Caco-2 (cell line): ENCODE results near the gene EXOC8. TPM values are rescaled to one million over a fixed set of nuclear protein-coding genes. Genes with fewer than 3 reads are reported as not detected.

ENCODE experiments used
- BruUV-seq: library from RNA; stranded (reverse); fragments of 400-500 nt; replicated peaks from 2 replicates; lab custom pipeline; 2021; lab: Mats Ljungman, UMichigan
- CTCF ChIA-PET: fragments of 300-600 bp; sonication (Branson Sonifier 250); formaldehyde crosslinking; loops from one replicate; lab custom pipeline; 2022; ENCODE audit warnings: antibody characterized with exemption; lab: Charles Lee
- POLR2A ChIA-PET: fragments of 300-600 bp; sonication (Branson Sonifier 250); formaldehyde crosslinking; loops from one replicate; lab custom pipeline; 2022; ENCODE audit warnings: antibody characterized with exemption; lab: Charles Lee
- DNase-seq, 2 experiments: peaks; one replicate each; pipeline versions ENCODE4 v3.0.0 to v3.0.0-alpha.2; 2020 to 2022
- H3K27me3 ChIP-seq: replicated peaks from 2 replicates; pipeline ENCODE4 v1.6.0; 2011; ENCODE audit warnings: low read length; ENCODE audit not compliant: control insufficient read depth, insufficient read depth
- H3K36me3 ChIP-seq: 2 replicates; pipeline ENCODE4 v1.5.1; 2011; ENCODE audit warnings: low read length; ENCODE audit not compliant: control insufficient read depth, insufficient read depth
- H3K4me1 ChIP-seq: fragments of 250-450 bp; sonication (Bioruptor Pico); 2 replicates; pipeline ENCODE4 v1.5.1; 2020; ENCODE audit warnings: mild to moderate bottlenecking
- H3K4me3 ChIP-seq: 2 replicates; pipeline ENCODE4 v1.5.1; 2011; ENCODE audit warnings: low read depth, mild to moderate bottlenecking, control low read depth, low read length
- H3K9me3 ChIP-seq: fragments of 250-450 bp; sonication (Bioruptor Pico); 2 replicates; pipeline ENCODE4 v1.5.1; 2020; ENCODE audit warnings: mild to moderate bottlenecking, moderate library complexity
- H3K27ac Mint-ChIP-seq: one replicate; pipeline ENCODE4 v1.8.0; 2022; ENCODE audit warnings: mixed read lengths; ENCODE audit not compliant: unreplicated experiment
- H3K27me3 Mint-ChIP-seq: one replicate; pipeline ENCODE4 v1.8.0; 2022; ENCODE audit warnings: mixed read lengths; ENCODE audit not compliant: insufficient read depth, unreplicated experiment
- H3K36me3 Mint-ChIP-seq: one replicate; pipeline ENCODE4 v1.8.0; 2022; ENCODE audit warnings: mild to moderate bottlenecking, mixed read lengths; ENCODE audit not compliant: insufficient read depth, unreplicated experiment
- H3K4me1 Mint-ChIP-seq: one replicate; pipeline ENCODE4 v1.8.0; 2022; ENCODE audit warnings: low read depth, mixed read lengths; ENCODE audit not compliant: unreplicated experiment
- H3K4me3 Mint-ChIP-seq: one replicate; pipeline ENCODE4 v1.8.0; 2022; ENCODE audit warnings: mild to moderate bottlenecking, moderate library complexity, mixed read lengths; ENCODE audit not compliant: unreplicated experiment
- H3K9me3 Mint-ChIP-seq: one replicate; pipeline ENCODE4 v1.8.0; 2022; ENCODE audit warnings: mixed read lengths; ENCODE audit not compliant: unreplicated experiment
- intact Hi-C: fragments of 100-400 bp; cut with micrococcal nuclease; formaldehyde crosslinking; loops from one replicate; pipeline ENCODE4 v1.10.0; 2022; ENCODE audit not compliant: unreplicated experiment
- total RNA-seq: library from RNA; stranded (reverse); gene quantifications from 2 replicates; pipeline ENCODE4 v1.2.3, GENCODE V29; 2022
- TF ChIP-seq, protein P1 (sequence below), 2 experiments: fragments of 200-600 bp in 1 of 2; IDR thresholded peaks; 1 replicate in 1 of 2; 2 replicates in 1 of 2; pipeline versions ENCODE4 v1.5.1 to v1.8.0; 2011 to 2022; ENCODE audit warnings: antibody characterized with exemption in 1 of 2, control low read depth in 1 of 2, inconsistent platforms in 1 of 2, low read depth in 1 of 2, low read length in 1 of 2, mild to moderate bottlenecking in 1 of 2, moderate library complexity in 1 of 2; ENCODE audit not compliant: insufficient read depth in 1 of 2, severe bottlenecking in 1 of 2, unreplicated experiment in 1 of 2

The EXOC8 gene
- total RNA-seq, 1 experiment from 2014 or later = 18.3 TPM

GRCh38 chr1:231326248-231326647, 11.4 kb downstream of the EXOC8 start:
- H3K4me3 ChIP-seq = no peak overlapping the region
- ChIA-PET POLR2A (no interaction called here), CTCF (no interaction called here)
- no peaks in the 10 kb centered on the region for H3K36me3 ChIP-seq
- Mint-ChIP-seq H3K4me3 (no peak overlapping the region), H3K27me3 (no peaks in the 10 kb centered on the region), H3K27ac (no peak overlapping the region), H3K4me1 (no peaks in the 10 kb centered on the region), H3K36me3 (no peaks in the 10 kb centered on the region), H3K9me3 (no peaks in the 10 kb centered on the region)
- TF ChIP-seq, protein P1, sequence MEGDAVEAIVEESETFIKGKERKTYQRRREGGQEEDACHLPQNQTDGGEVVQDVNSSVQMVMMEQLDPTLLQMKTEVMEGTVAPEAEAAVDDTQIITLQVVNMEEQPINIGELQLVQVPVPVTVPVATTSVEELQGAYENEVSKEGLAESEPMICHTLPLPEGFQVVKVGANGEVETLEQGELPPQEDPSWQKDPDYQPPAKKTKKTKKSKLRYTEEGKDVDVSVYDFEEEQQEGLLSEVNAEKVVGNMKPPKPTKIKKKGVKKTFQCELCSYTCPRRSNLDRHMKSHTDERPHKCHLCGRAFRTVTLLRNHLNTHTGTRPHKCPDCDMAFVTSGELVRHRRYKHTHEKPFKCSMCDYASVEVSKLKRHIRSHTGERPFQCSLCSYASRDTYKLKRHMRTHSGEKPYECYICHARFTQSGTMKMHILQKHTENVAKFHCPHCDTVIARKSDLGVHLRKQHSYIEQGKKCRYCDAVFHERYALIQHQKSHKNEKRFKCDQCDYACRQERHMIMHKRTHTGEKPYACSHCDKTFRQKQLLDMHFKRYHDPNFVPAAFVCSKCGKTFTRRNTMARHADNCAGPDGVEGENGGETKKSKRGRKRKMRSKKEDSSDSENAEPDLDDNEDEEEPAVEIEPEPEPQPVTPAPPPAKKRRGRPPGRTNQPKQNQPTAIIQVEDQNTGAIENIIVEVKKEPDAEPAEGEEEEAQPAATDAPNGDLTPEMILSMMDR (IDR thresholded peaks at IDR 0.05; ENCODE audit: insufficient read depth in 1 of 2, low read depth in 1 of 2, low read length in 1 of 2, severe bottlenecking in 1 of 2, unreplicated experiment in 1 of 2) = no peak
- H3K9me3 ChIP-seq = no peaks in the 10 kb centered on the region
- BruUV-seq = no TSS peak
- intact Hi-C loops = no loop called here
- DNase-seq = no peak
- H3K27me3 ChIP-seq = no peaks in the 10 kb centered on the region; the same call in 1 of the 2 replicates
- no peaks in the 10 kb centered on the region for H3K4me1 ChIP-seq

GRCh38 chr1:231324660-231325059, 13.0 kb downstream of the EXOC8 start:
- Histone ChIP-seq H3K9me3 (no peaks in the 10 kb centered on the region), H3K4me1 (no peaks in the 10 kb centered on the region), H3K27me3 (no peaks in the 10 kb centered on the region; the same call in 1 of the 2 replicates), H3K36me3 (no peaks in the 10 kb centered on the region), H3K4me3 (no peak overlapping the region)
- H3K4me1 Mint-ChIP-seq = no peaks in the 10 kb centered on the region
- H3K4me3 Mint-ChIP-seq = no peak overlapping the region
- no peaks in the 10 kb centered on the region for H3K36me3 Mint-ChIP-seq
- H3K27ac Mint-ChIP-seq = no peak overlapping the region
- no peak for DNase-seq
- ChIA-PET POLR2A (interaction anchor here (0.9 kb wide), 1 partner anchor 13 kb away, joined by 3 read pairs; the partner anchor contains the start of genes EXOC8 and SPRTN), CTCF (no interaction called here)
- intact Hi-C loops = no loop called here
- TF ChIP-seq, protein P1 (IDR thresholded peaks at IDR 0.05; ENCODE audit: insufficient read depth in 1 of 2, low read depth in 1 of 2, low read length in 1 of 2, severe bottlenecking in 1 of 2, unreplicated experiment in 1 of 2) = no peak
- H3K9me3 Mint-ChIP-seq = no peaks in the 10 kb centered on the region
- BruUV-seq = no TSS peak
- no peaks in the 10 kb centered on the region for H3K27me3 Mint-ChIP-seq

DNA sequence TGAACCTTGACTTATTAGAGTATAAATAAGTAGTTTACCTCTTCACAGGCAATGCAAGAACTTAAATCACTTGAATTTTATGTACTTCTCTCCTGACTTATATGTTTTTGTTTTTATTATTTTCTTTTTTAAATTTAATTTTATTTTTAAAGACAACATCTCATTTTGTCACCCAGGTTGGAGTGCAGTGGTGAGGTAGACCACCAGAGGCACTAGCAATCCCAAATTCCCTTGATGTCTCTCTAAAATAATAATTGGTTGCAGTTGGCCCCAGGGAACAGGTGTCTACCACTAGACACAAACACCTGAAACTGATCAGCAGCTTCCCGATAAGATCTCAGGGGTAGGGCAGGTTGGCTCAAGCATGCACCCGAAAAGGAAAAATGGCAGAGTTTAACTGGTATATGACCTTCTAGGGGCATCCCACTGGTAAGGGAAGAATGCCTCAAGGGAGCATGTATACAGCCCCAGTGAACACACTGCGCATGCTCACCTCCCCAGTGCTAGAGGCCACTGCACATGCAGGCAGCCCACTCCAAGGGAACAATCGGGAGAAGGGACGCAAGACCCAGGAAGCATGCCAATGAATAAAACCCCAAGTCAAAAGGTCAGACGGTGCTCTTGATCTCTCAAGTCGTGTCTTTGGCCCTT, 14.6 kb downstream of the EXOC8 start:
- ChIA-PET POLR2A (no interaction called here), CTCF (no interaction called here)
- Histone ChIP-seq H3K27me3 (no peaks in the 10 kb centered on the region; the same call in 1 of the 2 replicates), H3K4me3 (no peak overlapping the region), H3K36me3 (no peaks in the 10 kb centered on the region), H3K4me1 (no peaks in the 10 kb centered on the region), H3K9me3 (no peaks in the 10 kb centered on the region)
- TF ChIP-seq, protein P1 (IDR thresholded peaks at IDR 0.05; ENCODE audit: insufficient read depth in 1 of 2, low read depth in 1 of 2, low read length in 1 of 2, severe bottlenecking in 1 of 2, unreplicated experiment in 1 of 2) = peak in 1 of 2 experiments; percentile 21
- no peaks in the 10 kb centered on the region for H3K36me3 Mint-ChIP-seq
- DNase-seq = no peak
- no TSS peak for BruUV-seq
- H3K4me3 Mint-ChIP-seq = no peak overlapping the region
- H3K4me1 Mint-ChIP-seq = no peaks in the 10 kb centered on the region
- no peaks in the 10 kb centered on the region for H3K9me3 Mint-ChIP-seq
- no peaks in the 10 kb centered on the region for H3K27me3 Mint-ChIP-seq
- intact Hi-C loops = no loop called here
- no peak overlapping the region for H3K27ac Mint-ChIP-seq
